Choroid plexus epithelial cell (primary cell): ENCODE results near the gene MTFMT.

Source experiments
- DNase-seq: peaks from one replicate; pipeline ENCODE4 v3.0.0-alpha.2; 2010; ENCODE audit warnings: low read depth
- H3K4me3 ChIP-seq: 2 replicates; pipeline ENCODE4 v1.5.1; 2011; ENCODE audit warnings: low read depth, mild to moderate bottlenecking, control low read depth, low read length, moderate library complexity
- TF ChIP-seq, protein P1 (sequence below): conservative IDR thresholded peaks from 2 replicates; pipeline ENCODE4 v1.5.1; 2011; ENCODE audit warnings: low read depth, mild to moderate bottlenecking, control low read depth, inconsistent platforms, low read length, moderate library complexity

Gene MTFMT

DNA sequence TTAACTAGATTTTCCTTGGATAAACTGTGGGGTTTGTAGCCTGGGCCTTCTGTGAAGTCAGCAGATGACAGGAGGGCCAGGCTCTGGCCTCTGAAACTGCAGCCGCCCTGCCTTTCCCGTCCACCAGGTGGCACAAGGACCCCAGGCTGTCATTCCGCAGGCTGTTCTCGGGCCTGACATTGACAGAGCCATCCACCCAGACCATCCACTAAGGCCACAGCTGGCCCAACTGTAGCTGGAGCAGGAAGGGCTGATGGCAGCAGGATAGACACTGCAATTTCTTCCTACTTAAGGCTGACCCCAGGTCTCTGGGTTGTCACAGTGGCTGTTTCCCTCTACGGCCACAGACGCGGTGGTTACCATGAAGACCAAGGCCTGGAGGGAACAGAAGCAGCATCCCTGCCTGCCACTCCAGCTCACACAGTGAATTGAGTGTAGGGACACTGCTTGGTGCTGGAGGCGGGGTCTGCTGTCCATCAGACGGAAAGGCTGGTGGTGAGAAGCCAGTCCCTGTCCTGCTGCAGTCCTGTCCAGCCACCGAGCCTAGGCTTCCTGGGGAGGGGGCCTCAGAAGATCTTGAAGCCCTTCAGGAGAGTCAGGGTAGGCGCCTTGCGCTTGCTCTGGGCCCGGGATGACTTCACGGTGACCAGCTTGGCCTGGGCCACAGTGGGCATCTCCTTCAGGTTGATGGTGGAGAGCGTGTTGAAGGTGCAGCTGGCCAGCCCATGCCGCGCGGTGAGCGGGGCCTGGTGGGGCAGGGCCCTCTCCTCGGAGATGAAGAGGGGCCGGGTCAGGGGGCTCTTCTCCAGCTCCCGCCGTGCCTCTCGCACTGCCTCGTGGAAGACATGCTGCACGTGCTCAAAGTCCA, 25.1 kb upstream of the MTFMT start:
- H3K4me3 ChIP-seq, result no peak overlapping the region
- peak; percentile 83 for DNase-seq
- TF ChIP-seq, protein P1, sequence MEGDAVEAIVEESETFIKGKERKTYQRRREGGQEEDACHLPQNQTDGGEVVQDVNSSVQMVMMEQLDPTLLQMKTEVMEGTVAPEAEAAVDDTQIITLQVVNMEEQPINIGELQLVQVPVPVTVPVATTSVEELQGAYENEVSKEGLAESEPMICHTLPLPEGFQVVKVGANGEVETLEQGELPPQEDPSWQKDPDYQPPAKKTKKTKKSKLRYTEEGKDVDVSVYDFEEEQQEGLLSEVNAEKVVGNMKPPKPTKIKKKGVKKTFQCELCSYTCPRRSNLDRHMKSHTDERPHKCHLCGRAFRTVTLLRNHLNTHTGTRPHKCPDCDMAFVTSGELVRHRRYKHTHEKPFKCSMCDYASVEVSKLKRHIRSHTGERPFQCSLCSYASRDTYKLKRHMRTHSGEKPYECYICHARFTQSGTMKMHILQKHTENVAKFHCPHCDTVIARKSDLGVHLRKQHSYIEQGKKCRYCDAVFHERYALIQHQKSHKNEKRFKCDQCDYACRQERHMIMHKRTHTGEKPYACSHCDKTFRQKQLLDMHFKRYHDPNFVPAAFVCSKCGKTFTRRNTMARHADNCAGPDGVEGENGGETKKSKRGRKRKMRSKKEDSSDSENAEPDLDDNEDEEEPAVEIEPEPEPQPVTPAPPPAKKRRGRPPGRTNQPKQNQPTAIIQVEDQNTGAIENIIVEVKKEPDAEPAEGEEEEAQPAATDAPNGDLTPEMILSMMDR, result peak; percentile 98

DNA sequence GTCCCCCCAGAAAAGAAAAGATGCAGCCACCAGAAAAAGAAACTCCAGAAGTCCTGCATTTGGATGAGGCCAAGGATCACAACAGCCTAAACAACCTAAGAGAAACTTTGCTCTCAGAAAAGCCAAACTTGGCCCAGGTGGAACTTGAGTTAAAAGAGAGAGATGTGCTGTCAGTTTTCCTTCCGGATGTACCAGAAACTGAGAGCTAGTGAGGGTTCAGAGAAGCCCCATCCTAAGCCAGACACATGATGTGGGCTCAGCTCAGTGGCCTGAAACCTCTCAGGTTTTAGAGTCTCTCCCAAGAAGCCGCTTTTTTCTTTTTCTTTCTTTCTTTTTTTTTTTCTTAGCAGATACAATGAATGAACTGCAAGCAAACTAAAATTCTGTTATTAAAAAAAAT, 23.5 kb upstream of the MTFMT start:
- TF ChIP-seq, protein P1, result no peak

DNA sequence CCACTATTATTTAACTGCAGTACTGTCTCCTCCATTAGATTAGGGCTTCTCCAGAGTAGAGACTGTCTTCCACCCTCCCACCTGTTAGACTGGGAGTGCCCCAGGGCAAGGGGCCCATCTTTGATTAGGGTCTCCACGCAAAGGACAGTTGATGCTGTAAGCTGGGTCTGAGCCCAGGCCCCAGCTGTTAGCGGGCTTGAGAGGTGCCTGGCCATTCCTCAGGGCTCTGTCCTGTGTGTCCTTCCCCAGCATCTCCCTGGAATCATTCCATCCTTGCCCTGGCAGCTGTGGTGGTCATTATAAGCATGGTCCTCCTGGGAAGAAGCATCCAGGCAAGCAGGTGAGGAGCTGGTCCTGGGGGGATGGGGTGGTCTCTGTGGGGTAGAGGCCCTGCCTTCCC, 21.8 kb upstream of the MTFMT start:
- H3K4me3 ChIP-seq, result no peak overlapping the region
- no peak for DNase-seq
- TF ChIP-seq, protein P1, result no peak

More for the DNA sequence above, 23.5 kb upstream of the MTFMT start:
- no peak for DNase-seq
- no peak overlapping the region for H3K4me3 ChIP-seq

DNA sequence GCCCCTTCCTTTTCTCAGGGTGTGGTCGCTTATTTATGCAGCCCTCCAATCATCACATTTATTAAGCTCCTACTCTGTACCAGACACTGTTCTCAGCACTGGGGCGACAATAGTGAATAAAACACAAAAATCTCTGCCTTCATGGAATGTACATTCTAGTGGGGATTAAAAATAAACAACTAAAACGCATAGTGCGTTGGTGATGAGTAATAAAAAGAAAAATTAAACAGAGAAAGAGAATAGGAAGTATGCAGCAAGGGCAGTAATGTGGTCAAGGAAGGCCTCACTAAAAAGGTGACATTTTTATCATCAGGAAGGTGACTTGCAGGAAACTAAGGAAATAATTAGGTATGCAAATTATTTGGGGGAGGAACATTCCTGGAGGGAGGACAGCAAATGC, 20.8 kb upstream of the MTFMT start:
- TF ChIP-seq, protein P1, result no peak

DNA sequence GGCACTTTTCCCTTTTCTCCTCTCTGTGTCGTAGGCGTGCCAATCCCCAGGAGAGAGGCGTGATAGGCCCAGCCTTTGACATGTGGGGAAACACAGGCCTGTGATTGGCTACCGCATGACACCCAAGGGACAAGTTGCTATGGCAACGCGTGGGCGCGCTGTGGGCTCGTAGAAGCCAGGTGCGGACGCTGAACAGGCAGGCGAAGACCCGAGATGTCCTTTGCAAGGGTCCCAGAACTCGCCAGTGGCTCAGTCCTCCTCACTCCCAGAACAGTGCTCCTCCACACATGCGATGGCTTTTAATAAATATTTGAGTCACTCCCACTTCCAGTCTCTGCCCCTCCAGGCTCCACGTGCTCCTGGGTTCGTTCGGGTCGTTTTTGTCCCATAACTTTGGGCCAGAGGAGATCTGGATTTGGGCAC, 20.0 kb upstream of the MTFMT start:
- TF ChIP-seq, protein P1, result no peak
- peak; percentile 95 for DNase-seq
- peak overlapping the region; percentile 46 for H3K4me3 ChIP-seq

More for the DNA sequence above, 20.8 kb upstream of the MTFMT start:
- no peak for DNase-seq
- H3K4me3 ChIP-seq, result no peak overlapping the region

DNA sequence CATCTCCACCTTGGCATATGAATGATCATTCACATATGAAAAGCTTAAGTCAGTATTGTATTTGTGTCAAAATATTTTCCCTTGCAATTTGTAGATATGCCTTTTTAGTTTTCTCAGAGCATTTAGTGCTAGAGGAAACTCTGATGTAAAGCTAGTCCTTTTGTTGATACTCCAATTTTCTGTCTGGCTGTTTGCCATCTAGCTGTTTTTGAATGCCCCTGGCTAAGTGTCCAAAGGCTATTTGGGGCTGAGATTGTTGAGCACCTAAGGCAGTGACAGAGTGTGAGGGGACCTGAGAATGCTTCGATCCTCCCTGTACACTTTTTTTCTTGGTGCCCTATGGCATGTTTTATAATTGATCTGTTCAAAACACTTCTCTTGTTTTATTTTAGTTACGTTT, 18.8 kb upstream of the MTFMT start:
- DNase-seq, result no peak
- TF ChIP-seq, protein P1, result no peak
- H3K4me3 ChIP-seq, result no peak overlapping the region
